HG03139 (cell line): ENCODE data around the gene CACNA1C.

ENCODE experiments used
- ATAC-seq: cut with Tn5 transposase; IDR thresholded peaks from one replicate; pipeline ENCODE4 v1.9.1; 2021; ENCODE audit not compliant: unreplicated experiment

The CACNA1C gene

GRCh38 chr12:2137711-2138110 lies 84.9 kb downstream of the CACNA1C start:
- no peak for ATAC-seq

GRCh38 chr12:2138294-2138693 lies 85.5 kb downstream of the CACNA1C start:
- ATAC-seq = no peak

GRCh38 chr12:2138871-2139308 lies 86.1 kb downstream of the CACNA1C start:
- no peak for ATAC-seq

GRCh38 chr12:2139651-2140050 lies 86.9 kb downstream of the CACNA1C start:
- ATAC-seq = no peak

GRCh38 chr12:2140858-2141519 lies 88.2 kb downstream of the CACNA1C start:
- no peak for ATAC-seq

- no peak for ATAC-seq
Observed at GRCh38 chr12:2142068-2142467, 89.3 kb downstream of the CACNA1C start.

- no peak for ATAC-seq
Observed at GRCh38 chr12:2144951-2145350, 92.2 kb downstream of the CACNA1C start.

GRCh38 chr12:2145433-2145998 lies 92.7 kb downstream of the CACNA1C start:
- no peak for ATAC-seq

- no peak for ATAC-seq
Observed at GRCh38 chr12:2147335-2147734, 94.5 kb downstream of the CACNA1C start.

- no peak for ATAC-seq
Observed at GRCh38 chr12:2149091-2149490, 96.3 kb downstream of the CACNA1C start.

GRCh38 chr12:2150833-2151232 lies 98.0 kb downstream of the CACNA1C start:
- no peak for ATAC-seq

GRCh38 chr12:2151391-2151790 lies 98.6 kb downstream of the CACNA1C start:
- no peak for ATAC-seq

GRCh38 chr12:2152134-2152533 lies 99.3 kb downstream of the CACNA1C start:
- no peak for ATAC-seq

GRCh38 chr12:2154050-2154449 lies 101.3 kb downstream of the CACNA1C start:
- ATAC-seq = no peak

GRCh38 chr12:2154521-2154920 lies 101.7 kb downstream of the CACNA1C start:
- ATAC-seq = no peak

- no peak for ATAC-seq
Observed at GRCh38 chr12:2156333-2156732, 103.5 kb downstream of the CACNA1C start.

- no peak for ATAC-seq
Observed at GRCh38 chr12:2160043-2160442, 107.3 kb downstream of the CACNA1C start.

GRCh38 chr12:2161473-2161872 lies 108.7 kb downstream of the CACNA1C start:
- no peak for ATAC-seq

- no peak for ATAC-seq
Observed at GRCh38 chr12:2163177-2163941, 110.6 kb downstream of the CACNA1C start.

GRCh38 chr12:2165021-2165420 lies 112.2 kb downstream of the CACNA1C start:
- ATAC-seq = no peak

GRCh38 chr12:2165927-2166326 lies 113.1 kb downstream of the CACNA1C start:
- ATAC-seq = no peak

GRCh38 chr12:2166696-2167095 lies 113.9 kb downstream of the CACNA1C start:
- ATAC-seq = no peak
